IPS-15b (cell line): ENCODE data around the gene FOXP2.
"Not testable (repeated sequence)": the region's sequence is repeated elsewhere in the genome, so short reads cannot be mapped to it uniquely, and the experiment has no call there.

Experiments
- H3K27me3 ChIP-seq: one replicate; pipeline ENCODE4 v1.6.1; 2013; ENCODE audit warnings: low read length; ENCODE audit not compliant: control insufficient read depth, insufficient read depth
- H3K36me3 ChIP-seq: one replicate; pipeline ENCODE4 v1.6.1; 2013; ENCODE audit warnings: low read length; ENCODE audit not compliant: control insufficient read depth, insufficient read depth
- H3K4me1 ChIP-seq: one replicate; pipeline ENCODE4 v1.6.1; 2013; ENCODE audit warnings: mild to moderate bottlenecking, low read length; ENCODE audit not compliant: control insufficient read depth, insufficient read depth
- H3K4me3 ChIP-seq: one replicate; pipeline ENCODE4 v1.5.1; 2013; ENCODE audit warnings: low read depth, low read length
- H3K9ac ChIP-seq: one replicate; pipeline ENCODE4 v1.6.1; 2013; ENCODE audit warnings: low read depth, mild to moderate bottlenecking, low read length
- H3K9me3 ChIP-seq: one replicate; pipeline ENCODE4 v1.6.1; 2013; ENCODE audit warnings: mild to moderate bottlenecking, low read length; ENCODE audit not compliant: control insufficient read depth, insufficient read depth

FOXP2 gene

DNA sequence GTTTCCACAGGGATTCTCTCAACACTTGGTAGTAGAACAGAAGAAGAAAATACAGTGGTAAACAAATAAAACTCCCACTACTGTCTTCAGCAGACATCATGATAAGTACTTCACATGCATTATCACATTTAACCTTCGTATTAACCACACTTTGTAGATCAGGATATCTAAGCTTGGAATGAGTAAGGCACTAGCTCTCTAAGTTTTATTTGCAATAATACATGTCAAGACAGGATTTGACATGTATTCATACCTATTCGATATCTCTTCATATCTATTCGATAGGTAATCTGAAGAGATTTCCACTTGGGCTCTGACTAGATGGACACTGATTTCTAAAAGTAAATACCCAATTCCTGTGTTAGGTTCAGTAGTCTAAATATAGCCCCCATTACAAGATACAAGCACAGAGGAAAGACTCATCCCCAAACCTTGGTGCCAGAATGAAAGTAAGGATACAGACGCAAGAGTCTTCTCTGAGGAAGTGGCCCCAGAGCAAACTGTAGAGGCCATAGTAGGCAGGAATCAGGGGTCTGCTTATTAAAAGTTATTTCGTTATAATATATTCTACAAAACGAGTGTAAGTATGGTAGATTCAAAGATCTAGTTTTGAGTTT is 58.4 kb downstream of the FOXP2 start:
- no peaks in the 10 kb centered on the region for H3K4me1 ChIP-seq
- no peaks in the 10 kb centered on the region for H3K9me3 ChIP-seq
- H3K4me3 ChIP-seq: no peak overlapping the region
- no peaks in the 10 kb centered on the region for H3K27me3 ChIP-seq
- no peaks in the 10 kb centered on the region for H3K36me3 ChIP-seq
- H3K9ac ChIP-seq: no peak overlapping the region

DNA sequence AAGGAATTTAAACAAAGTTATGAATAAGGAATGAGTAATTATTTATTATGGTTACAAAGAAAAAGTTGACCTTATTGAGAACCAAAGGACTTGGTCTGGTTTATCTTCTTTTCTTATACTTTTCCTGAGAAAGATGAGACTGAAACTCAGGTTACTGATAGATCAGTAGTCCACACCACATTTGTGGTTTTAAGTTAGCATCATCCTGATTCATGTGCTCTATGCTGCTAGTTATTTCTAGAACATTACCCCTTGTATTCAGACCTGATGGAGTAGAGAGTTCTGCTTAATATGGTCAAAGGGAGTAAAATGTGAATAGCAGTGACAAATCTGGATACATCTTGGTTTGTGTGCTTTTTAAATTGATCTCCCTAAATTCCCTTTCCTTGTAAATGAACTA is 63.8 kb downstream of the FOXP2 start:
- H3K4me3 ChIP-seq: no peak overlapping the region
- no peaks in the 10 kb centered on the region for H3K27me3 ChIP-seq
- no peaks in the 10 kb centered on the region for H3K9me3 ChIP-seq
- no peak overlapping the region for H3K9ac ChIP-seq
- no peaks in the 10 kb centered on the region for H3K36me3 ChIP-seq
- no peaks in the 10 kb centered on the region for H3K4me1 ChIP-seq

DNA sequence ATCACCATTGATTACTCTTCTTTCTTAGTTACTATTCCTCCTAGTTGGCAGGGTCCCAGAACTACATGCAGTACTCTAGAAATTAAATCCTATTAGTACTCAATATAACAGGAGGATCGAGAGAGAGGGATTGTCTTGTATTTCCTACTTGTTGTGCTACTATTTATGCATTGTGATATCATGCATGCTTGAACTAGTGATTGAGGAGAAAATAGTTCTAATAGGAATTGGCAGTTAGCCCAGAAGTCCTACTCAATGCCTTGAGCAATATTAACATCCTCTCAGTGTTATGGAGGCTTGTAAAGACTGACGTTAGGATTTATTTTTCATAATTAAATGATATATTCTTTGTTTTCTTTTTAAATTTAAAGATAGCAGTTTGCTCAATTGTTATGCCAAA is 67.4 kb downstream of the FOXP2 start:
- Histone ChIP-seq H3K4me1 (no peaks in the 10 kb centered on the region), H3K9me3 (peaks cover 2% of the 10 kb centered on the region), H3K36me3 (no peaks in the 10 kb centered on the region)

DNA sequence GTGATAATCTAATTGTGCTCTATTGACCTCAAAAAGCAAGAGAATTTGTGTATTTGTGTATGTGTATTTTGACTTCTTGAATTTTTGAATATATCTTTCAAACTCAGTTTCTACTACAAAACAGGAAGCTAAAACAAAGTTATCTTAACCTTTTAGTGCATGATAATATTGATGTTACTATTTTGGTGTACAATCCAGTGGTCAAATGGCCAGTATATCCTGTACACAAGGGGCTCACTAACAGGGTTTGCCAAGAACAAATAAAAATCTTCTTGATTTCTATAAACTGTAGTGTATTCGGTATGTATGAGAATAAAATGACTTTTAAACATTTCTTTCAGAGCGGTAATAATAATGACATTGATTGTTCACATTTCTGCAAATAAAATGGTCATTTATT is 69.6 kb downstream of the FOXP2 start:
- Histone ChIP-seq H3K9me3 (peaks cover 5% of the 10 kb centered on the region), H3K27me3 (no peaks in the 10 kb centered on the region), H3K4me1 (no peaks in the 10 kb centered on the region), H3K36me3 (no peaks in the 10 kb centered on the region), H3K9ac (no peak overlapping the region), H3K4me3 (no peak overlapping the region)

More for the DNA sequence above, 67.4 kb downstream of the FOXP2 start:
- Histone ChIP-seq H3K27me3 (no peaks in the 10 kb centered on the region), H3K4me3 (no peak overlapping the region), H3K9ac (no peak overlapping the region)

DNA sequence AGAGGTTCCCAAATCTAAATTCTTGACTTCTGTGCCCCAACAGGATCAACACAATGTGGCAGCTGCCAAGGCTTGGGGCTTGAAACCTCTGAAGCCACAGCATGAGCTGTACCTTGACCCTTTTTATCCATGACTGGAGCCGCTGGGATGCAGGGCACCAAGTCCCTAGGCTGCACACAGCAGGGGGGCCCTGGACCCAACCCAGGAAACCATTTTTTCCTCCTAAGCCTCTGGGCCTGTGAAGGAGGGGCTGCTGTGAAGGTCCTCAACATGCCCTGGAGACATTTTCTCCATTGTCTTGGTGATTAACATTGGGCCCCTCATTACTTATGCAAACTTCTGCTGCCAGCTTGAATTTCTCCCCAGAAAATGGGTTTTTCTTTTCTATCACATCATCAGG is 72.6 kb downstream of the FOXP2 start:
- peaks cover 5% of the 10 kb centered on the region for H3K9me3 ChIP-seq
- no peaks in the 10 kb centered on the region for H3K27me3 ChIP-seq
- no peaks in the 10 kb centered on the region for H3K36me3 ChIP-seq
- no peak overlapping the region for H3K9ac ChIP-seq
- H3K4me3 ChIP-seq: no peak overlapping the region
- H3K4me1 ChIP-seq: no peaks in the 10 kb centered on the region

DNA sequence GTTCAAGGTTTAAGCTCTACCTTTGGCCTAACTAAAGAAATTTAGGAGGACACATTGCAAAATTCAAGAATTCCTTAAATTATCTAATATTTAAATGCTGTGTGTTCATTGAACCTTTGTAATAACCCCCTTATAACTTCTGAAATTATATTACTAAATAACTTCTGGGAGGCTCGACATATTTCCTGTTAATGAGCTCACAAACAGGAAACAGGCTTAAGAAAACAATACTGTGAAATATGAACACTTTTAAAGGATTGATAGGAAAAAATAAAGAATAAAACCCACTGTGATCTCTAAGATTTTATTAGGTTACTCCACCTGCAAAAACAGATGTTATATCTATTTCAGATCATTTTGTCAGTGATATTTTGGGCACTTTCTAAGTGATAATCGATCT is 74.1 kb downstream of the FOXP2 start:
- Histone ChIP-seq H3K4me3 (no peak overlapping the region), H3K9ac (no peak overlapping the region), H3K9me3 (peaks cover 5% of the 10 kb centered on the region), H3K36me3 (no peaks in the 10 kb centered on the region), H3K4me1 (no peaks in the 10 kb centered on the region), H3K27me3 (no peaks in the 10 kb centered on the region)

DNA sequence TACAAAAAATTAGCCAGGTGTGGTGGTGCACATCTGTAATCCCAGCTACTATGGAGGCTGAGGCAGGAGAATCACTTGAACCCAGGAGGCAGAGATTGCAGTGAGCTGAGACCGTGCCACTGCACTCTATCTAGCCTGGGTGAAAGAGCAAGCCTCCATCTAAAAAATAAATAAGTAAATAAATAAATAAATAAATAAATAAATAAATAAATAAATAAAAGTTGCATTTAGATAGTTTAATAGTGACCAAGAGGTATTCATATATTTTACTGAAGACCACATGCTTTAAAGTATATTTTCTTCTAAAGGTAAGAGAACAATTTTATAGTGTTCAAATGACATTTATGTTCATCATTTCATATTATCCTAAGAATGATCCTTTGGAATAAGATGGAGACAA is 82.9 kb downstream of the FOXP2 start:
- H3K9ac ChIP-seq, H3K9me3 ChIP-seq, H3K4me1 ChIP-seq, H3K4me3 ChIP-seq, H3K36me3 ChIP-seq, H3K27me3 ChIP-seq: not testable (repeated sequence)

DNA sequence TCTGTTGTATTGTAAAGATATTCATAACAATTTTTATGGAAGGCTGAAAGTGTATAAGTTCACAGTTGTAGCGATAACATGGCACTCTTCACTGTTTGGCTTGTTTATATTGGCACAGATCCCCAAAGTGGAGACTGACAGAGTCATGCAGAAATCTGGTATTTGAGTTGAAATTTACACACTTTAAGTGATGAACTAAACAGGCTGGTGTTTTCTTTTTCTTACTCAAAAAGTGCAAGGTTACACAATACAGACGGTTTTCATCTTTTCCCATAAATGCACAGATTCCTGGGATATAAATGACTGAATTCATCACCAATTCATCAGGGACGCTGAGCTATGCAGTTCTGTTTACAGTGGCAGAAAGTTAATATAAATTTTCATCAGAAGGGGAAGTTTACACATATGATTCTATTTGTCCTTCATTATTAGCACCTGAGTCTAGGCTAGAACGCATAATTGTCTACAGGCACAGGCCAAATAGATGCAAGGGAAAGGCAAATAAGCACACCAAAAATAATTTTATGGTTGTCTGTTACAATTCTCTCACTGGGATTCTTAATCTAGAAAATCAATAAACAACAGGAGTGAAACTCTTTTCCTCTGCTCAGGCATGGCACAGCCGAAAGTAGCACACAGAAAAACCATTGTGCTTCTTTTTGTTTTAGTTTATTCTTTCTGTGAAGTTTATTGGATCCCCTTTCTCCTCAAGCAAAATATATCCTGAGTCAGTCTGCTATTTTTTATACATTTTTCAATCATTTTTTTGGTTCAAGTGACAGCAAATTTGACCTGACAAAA is 88.0 kb downstream of the FOXP2 start:
- Histone ChIP-seq H3K9ac (no peak overlapping the region), H3K4me1 (no peaks in the 10 kb centered on the region), H3K9me3 (no peaks in the 10 kb centered on the region), H3K4me3 (no peak overlapping the region), H3K27me3 (no peaks in the 10 kb centered on the region), H3K36me3 (no peaks in the 10 kb centered on the region)

DNA sequence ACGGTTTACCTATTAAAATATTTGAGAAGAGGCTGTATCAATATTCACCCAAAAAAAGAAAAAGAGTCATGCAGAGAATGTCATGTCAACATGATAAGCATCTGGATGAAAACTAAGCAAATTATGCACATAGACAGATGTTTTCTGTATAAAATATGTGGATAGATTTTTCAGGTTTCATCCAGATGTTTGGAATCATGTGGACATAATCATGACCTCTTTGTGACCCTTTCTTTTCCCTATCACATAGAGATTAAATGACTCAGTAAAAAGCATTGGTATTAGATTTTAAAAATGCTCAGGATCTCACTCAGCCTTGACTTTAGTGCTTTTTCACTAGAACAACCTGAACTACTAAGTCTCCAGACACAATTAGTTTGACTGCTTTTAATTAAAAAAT is 90.0 kb downstream of the FOXP2 start:
- no peaks in the 10 kb centered on the region for H3K4me1 ChIP-seq
- no peaks in the 10 kb centered on the region for H3K36me3 ChIP-seq
- H3K9me3 ChIP-seq: no peaks in the 10 kb centered on the region
- H3K9ac ChIP-seq: no peak overlapping the region
- H3K4me3 ChIP-seq: no peak overlapping the region
- no peaks in the 10 kb centered on the region for H3K27me3 ChIP-seq

DNA sequence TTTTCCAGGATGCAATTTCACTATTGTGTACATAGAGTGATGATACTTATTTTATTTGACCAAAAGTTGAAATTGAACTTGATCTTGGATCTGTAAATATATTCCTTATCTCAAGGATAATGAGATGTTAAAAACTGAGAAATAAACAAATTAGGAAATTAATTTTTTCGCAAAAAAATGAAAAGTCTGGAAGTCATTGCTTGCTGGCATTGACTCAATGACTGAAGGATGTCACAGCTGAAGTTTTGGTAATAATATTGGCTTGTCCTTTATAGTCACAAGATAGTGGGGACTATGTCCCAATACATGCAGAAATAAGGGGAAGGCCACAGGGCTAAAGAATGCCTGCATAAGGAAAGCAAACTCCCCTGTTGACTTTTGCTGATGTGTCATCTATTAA is 92.8 kb downstream of the FOXP2 start:
- no peak overlapping the region for H3K9ac ChIP-seq
- H3K4me3 ChIP-seq: no peak overlapping the region
- H3K36me3 ChIP-seq: no peaks in the 10 kb centered on the region
- H3K27me3 ChIP-seq: no peaks in the 10 kb centered on the region
- H3K9me3 ChIP-seq: no peaks in the 10 kb centered on the region
- no peaks in the 10 kb centered on the region for H3K4me1 ChIP-seq

DNA sequence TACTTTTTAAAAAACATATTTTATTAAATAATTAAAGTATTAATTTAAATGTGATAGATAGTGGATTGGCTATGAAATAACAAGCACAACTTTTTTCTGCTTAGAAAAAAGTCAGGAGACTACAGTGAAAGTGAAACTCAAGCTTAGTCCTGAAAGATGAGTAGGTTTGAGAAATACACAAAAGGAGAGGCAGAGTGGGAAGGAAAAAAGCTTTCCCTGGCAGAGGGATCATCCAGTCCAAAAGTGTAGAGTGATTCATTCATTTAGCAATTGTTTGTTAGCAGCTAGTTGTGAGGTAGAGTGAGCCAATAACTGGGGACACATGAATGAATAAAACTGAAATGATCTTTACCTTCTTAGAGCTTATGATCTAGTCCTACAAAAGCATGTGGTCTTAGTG is 93.5 kb downstream of the FOXP2 start:
- no peaks in the 10 kb centered on the region for H3K27me3 ChIP-seq

DNA sequence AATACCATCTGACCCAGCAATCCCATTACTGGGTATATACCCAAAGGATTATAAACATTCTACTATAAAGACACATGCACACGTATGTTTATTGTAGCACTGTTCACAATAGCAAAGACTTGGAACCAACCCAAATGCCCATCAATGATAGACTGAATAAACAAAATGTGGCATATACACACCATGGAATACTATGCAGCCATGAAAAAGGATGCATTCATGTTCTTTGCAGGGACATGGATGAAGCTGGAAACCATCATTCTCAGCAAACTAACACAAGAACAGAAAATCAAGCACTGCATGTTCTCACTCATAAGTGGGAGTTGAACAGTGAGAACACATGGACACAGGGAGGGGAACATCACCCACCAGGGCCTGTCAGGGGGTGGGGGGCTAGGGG is 96.2 kb downstream of the FOXP2 start:
- H3K36me3 ChIP-seq, H3K9ac ChIP-seq, H3K27me3 ChIP-seq, H3K9me3 ChIP-seq, H3K4me3 ChIP-seq, H3K4me1 ChIP-seq: not testable (repeated sequence)

More for the DNA sequence above, 93.5 kb downstream of the FOXP2 start:
- Histone ChIP-seq H3K9me3 (no peaks in the 10 kb centered on the region), H3K36me3 (no peaks in the 10 kb centered on the region), H3K4me3 (no peak overlapping the region), H3K9ac (no peak overlapping the region), H3K4me1 (no peaks in the 10 kb centered on the region)
